HG02870 (cell line): ENCODE measurements around the gene PSMC3.

Experiments used
- ATAC-seq: cut with Tn5 transposase; IDR thresholded peaks from one replicate; pipeline ENCODE4 v1.9.1; 2021; ENCODE audit warnings: mild to moderate bottlenecking, moderate library complexity; ENCODE audit not compliant: unreplicated experiment

Gene PSMC3

GRCh38 chr11:47395223-47396048, 30.8 kb downstream of the PSMC3 start:
- ATAC-seq = no peak

- ATAC-seq = no peak
Measured at GRCh38 chr11:47394322-47395222, 31.7 kb downstream of the PSMC3 start.

GRCh38 chr11:47394050-47394321, 32.3 kb downstream of the PSMC3 start:
- ATAC-seq = no peak

GRCh38 chr11:47393163-47394049, 32.8 kb downstream of the PSMC3 start:
- ATAC-seq = no peak

GRCh38 chr11:47392546-47393162, 33.6 kb downstream of the PSMC3 start:
- no peak for ATAC-seq

- ATAC-seq = no peak
Measured at GRCh38 chr11:47391711-47392432, 34.4 kb downstream of the PSMC3 start.

GRCh38 chr11:47391077-47391583, 35.1 kb downstream of the PSMC3 start:
- ATAC-seq = no peak

- ATAC-seq = no peak
Measured at GRCh38 chr11:47390422-47390760, 35.8 kb downstream of the PSMC3 start.

GRCh38 chr11:47389577-47390421, 36.4 kb downstream of the PSMC3 start:
- ATAC-seq = no peak

- no peak for ATAC-seq
Measured at GRCh38 chr11:47388697-47389576, 37.3 kb downstream of the PSMC3 start.

- ATAC-seq = no peak
Measured at GRCh38 chr11:47387944-47388696, 38.1 kb downstream of the PSMC3 start.

GRCh38 chr11:47384498-47384897, 41.7 kb downstream of the PSMC3 start:
- ATAC-seq = no peak

- ATAC-seq = no peak
Measured at GRCh38 chr11:47383071-47383470, 43.2 kb downstream of the PSMC3 start.

GRCh38 chr11:47380078-47380477, 46.2 kb downstream of the PSMC3 start:
- no peak for ATAC-seq

- no peak for ATAC-seq
Measured at GRCh38 chr11:47379317-47379716, 46.9 kb downstream of the PSMC3 start.

GRCh38 chr11:47378836-47379170, 47.4 kb downstream of the PSMC3 start:
- ATAC-seq = no peak

GRCh38 chr11:47378010-47378835, 48.0 kb downstream of the PSMC3 start, which contains the start of gene SPI1:
TSS of gene SPI1 (minus strand) at chr11:47378547. CDS start at chr11:47378353, 194 bp downstream.
- ATAC-seq = peak; percentile 82
